Activated gamma-delta T cell treated with anti-CD3 and anti-CD28 coated beads, Interleukin-2, amount 50 U/mL, for 16 hours (primary cell): ENCODE measurements around the gene SLC2A13.
A peak's percentile ranks its signal among the peaks of the same experiment; 100 is the strongest.
"Not testable (repeated sequence)": the region's sequence is repeated elsewhere in the genome, so short reads cannot be mapped to it uniquely, and the experiment has no call there.

Experiments
- DNase-seq: peaks from one replicate; pipeline ENCODE4 v3.0.0-alpha.2; 2020; ENCODE audit warnings: low read depth

The SLC2A13 gene

DNA sequence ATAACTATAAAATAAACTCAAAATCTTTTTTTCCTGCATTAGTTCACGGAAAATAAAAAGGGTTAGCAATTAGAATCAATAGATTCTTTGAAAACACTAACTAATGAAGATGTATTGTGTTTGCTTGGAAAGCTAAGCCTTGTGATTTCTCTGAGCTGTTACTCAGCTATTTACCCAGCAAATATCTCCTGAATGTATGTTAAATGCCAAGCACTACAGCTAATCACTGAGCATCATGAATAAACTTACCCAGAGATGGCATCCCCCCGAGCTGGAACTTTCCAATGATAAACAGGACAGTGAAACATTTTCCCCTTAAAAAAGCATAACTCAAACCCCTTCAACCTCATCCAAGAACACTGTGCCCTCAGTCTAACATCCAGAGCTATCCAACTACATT lies 71.2 kb downstream of the SLC2A13 start:
- no peak for DNase-seq

DNA sequence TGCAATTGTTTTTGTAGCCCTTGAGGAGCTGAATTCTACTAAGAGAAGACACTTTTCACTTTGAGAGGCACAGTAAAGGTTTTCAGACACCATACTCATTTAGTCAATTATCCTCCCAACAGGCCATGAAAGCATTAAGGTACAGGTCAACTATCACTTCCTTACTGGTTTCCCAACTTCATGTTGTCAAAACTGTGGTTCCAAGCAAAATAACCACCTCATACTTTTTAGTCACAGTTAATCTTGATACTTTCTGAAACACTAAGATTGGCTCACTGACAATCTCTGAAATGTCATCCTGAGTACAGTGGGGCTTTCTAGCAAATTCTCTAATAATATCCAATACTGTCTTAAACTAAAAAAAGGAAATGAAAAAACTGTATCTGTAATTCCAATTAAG lies 71.7 kb downstream of the SLC2A13 start:
- no peak for DNase-seq

DNA sequence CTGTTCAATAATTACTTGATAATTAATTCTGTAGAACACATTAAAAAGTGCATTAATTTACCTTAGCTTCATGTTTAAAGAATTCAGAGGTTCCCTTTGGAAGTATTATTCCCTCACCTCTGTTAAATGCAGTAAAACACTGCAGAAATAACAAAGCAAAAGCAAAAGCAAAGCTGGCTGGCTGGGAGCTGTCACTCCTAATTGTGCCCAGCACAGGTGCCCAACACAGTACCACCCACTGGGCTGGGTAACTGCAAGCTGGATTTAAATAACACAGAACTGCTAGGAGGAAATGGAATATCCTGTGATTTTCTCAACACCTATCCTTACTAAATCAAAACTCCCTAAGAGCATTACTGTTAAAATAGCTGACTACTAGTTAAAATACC lies 72.6 kb downstream of the SLC2A13 start:
- no peak for DNase-seq

DNA sequence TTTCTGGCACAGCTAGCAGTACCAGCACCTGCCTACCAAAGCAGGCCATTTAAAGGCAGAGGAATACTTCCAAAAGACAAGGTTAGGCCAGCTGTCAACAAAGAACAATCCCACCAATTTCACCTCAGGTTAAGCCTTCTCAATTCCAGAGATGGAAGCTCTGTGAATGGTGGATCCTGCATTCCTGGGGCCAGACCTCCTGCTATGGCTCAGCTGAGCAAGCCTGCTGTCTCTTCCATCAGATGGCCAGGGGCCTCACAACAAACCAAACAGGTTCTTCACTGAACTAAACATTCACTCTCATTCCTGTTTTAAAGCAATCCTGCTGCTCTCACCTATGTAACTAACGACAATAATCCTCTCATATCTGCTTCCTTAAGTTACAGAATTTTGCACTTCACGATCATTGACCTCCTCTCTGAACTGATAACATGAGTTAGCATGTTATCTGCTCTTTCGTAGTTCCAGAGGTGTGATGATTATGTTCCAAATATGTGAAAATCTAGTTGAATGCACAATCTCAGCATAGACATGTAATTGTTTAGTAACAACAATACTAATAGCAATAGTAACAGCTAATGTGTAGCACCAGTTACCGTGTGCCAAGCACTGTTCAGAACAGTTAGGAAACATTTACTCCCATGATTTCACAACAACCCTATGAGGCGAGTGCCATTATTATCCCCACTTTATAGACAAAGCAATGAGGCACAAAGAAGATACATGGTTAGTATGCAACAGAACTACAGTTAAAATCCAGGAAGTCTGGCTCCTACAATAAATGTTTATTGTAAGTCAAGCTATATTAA lies 73.2 kb downstream of the SLC2A13 start:
- DNase-seq = no peak

DNA sequence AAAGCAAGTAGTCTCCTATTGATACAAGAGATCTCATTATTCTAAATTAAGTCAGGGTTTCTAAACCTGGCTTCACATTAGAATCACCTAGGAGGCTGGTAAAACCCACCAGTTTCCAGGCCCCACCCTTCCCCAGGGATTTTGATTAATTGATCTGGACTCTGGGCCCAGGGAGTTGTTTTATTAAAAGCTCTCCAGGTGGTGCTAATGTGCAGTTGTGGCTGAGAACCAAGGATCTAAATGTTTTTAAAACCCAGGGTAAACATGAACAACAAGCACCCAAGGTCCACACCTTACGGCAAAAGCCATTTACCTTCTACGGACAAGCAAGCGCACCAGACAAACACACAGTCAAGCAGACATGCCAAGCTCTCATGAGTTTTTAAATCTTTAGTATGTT lies 73.9 kb downstream of the SLC2A13 start:
- no peak for DNase-seq

DNA sequence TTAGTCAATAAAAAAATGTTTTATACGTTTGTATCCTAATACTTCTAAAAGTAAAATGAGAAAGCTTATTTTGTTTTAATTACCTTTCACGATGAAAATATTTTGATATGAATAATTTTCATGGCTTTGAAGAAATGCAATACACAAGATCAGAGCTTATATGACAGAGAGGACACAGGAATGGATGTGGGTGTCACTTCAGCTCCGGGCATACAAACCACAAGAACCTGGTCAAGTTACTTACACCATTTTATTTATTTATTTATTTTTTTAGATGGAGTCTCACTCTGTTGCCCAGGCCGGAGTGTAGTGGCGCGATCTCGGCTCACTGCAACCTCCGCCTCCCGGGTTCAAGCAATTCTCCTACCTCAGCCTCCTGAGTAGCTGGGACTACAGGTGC lies 74.9 kb downstream of the SLC2A13 start:
- DNase-seq = not testable (repeated sequence)

DNA sequence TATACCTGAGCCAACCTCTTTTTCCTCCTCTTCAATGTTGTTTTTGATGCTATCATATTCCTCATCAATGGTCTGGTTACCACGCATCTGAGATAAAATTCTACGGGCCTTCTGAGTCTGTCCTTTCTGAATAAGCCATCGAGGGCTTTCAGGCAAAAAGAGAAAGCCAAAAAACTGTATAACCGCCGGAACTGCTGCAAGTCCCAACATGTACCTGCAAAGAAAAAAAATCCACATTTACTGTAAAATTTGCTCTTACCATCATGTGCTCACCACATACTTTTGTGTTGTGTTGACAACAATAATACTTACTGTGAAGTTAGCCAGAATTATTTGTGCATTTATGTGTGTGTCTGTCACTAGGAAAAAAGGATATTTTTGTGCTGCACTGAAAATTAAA lies 77.6 kb downstream of the SLC2A13 start:
- DNase-seq = no peak

DNA sequence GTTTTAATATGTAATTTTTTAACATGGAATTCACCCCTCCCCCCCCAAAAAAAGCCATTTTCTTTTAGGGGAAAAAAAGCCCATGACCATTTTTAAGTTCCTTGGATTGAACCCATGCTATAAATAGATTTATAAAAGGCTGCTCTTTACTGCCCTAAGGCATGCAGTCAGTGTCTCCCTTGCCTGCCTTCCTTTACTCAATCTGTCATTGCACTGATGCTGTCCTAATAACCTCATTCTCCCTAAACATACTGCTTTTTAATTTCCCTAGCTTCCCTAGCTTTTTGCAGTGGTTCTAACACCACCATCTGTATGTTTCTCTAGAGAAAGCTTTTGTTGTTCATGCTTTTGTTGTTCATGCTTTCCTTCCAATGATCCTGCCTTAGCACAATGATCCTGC lies 83.0 kb downstream of the SLC2A13 start:
- DNase-seq = no peak

DNA sequence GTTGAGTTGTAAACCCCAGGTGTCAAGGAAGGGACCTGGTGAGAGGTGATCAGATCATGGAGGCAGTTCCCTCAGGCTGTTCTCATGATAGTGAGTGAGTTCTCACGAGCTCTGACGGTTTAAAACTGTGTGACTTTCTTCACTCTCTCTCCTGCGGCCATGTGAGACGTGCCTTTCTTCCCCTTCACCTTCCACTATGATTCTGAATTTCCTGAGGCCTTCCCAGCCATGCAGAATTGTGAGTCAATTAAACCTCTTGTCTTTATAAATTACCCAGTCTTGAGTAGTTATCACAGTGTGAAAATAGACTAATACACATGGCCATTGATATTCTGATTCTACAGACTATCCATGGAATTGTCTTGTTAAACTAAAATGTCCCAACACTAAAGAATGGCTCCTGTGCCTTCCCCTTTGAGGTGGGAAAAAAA lies 85.6 kb downstream of the SLC2A13 start:
- DNase-seq = no peak

DNA sequence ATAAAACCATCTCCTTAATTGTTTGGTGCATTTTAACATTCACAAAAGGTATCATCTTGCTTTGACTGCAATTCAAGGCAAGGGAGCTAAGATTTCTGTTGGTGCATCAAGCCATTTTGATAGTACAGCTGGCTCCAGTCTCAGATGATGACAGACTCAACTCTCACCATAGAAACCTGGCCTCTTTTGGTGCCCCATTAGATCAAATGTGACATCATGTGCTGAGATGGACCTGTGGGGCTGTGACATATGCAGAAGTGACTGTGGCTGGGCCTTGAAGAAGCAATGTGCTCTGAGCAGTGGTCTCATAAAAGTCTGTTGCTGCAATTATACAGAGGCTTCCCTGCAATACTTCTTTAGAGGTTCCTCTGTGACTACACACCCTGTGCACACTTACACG lies 88.4 kb downstream of the SLC2A13 start:
- DNase-seq = no peak

DNA sequence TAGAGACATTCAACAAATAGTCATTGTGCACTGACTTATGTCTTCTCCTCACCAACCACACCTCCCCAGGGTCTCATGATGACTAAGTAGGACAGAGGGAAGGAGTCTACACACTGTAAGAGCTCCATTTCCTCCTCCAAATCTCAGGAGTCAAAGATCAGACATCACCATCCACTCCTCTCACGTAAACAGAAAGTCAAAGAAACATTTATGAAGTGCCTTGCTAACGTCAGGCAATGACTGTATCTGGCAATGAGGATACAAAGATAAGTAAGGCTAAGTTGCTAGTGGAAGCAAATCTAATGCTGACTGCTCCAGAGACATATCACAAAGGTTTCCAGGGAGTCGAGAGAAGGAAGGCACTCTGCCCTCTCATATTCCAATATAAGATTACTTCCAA lies 88.9 kb downstream of the SLC2A13 start:
- no peak for DNase-seq

DNA sequence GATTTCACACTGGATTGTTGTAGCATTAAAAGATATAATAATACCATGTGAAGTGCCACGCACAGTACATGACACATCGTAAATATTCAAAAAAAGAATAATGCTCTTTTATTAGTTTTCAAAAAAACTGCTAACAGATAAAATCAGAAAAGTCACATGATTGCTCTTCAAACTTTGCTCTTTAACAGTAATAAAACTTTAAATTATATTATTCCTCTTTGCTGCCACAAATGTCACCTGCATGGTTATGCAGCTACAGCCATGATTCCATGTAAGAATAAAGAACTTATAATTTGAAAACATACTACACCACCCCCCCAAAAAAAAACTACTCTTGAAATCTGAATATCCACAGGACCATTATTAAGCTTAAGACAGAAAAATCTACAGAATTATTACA lies 90.0 kb downstream of the SLC2A13 start:
- DNase-seq = no peak

DNA sequence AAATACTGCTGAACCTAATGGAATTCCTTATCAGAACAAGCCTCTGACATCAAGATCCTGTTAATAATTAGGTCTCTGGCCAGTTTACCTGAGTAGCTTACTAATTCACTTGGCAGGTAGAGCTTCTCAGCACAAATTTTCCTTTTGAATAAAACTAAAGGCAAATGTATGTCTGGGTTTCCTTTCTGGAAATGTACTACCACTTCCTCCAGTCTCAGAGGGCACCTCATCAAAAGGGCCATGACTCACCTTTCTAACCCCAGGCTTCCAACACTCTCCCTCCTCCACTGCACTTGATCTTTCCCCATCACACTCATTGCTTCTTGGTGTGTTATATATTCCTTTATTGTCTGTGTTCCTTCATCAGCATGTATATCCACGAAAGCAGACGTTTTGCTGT lies 90.5 kb downstream of the SLC2A13 start:
- DNase-seq = no peak

DNA sequence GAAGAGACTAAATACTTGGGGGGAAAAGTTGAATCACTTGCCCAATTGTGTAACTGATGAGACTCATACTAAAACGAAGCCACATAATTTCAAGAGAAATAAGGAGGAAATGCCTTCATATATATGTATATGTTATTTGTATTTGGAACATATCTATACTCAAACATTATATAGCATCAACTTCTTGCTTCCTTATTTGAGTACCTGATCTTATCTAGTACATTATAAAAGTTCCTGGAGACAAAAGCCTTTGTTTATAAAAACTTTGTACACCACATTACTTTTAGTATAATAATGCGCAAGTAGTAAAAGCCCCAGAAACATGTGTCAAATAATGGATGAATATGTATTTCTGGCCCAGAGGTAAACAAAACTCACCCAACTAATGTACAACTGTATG lies 92.0 kb downstream of the SLC2A13 start:
- no peak for DNase-seq

DNA sequence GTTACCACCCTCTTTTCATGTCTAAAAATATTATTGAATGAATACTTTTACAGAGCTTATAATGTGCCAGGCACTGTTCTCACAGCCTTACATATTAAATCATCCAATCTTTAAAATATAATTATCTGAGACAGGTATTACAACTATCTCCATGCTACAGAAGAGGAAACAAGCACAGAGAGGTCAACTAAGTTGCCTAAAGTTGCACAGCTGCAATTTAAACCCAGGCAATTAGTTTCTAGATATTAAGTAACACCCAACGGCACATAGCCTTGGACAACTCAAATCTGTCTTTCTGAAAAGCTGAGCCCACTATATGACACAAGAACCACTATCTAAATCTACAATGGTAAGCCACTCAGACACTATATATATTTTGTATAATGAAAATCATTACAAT lies 92.6 kb downstream of the SLC2A13 start:
- no peak for DNase-seq

DNA sequence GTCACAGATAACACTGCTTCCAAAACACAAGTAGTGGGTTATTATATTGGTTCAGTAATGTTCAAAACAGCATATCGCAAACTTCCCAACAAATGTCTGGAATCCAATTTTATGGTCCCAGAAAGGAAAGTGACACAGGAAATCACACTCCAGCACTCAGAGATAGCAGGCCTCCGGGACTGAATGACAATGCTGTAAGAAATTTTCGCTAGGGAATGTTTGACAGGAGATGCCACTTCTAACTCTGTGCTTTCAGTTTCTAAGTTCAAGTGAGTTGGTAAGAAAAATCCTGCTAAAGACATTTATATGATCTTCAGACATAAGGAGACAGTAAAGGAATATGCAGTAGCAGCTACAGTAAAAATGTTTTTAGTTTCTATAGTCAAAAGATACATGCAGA lies 93.2 kb downstream of the SLC2A13 start:
- DNase-seq = no peak

DNA sequence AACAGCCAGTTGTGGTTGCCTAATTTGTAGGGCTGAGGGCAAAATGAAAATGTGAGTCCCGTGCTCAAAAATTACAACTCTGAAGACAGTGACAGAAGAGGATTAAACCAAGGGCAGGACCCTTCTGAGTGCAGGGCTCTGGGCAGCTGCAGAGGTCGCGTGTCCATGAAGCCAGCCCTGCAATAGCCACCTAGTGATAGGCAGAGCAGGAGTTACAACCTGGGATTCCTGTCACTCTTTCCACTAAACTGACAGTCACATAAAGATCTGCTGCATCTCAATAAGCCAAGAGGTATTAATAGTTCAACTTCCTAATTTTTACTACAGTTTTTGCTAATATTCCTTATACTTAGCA lies 94.1 kb downstream of the SLC2A13 start:
- DNase-seq = no peak

DNA sequence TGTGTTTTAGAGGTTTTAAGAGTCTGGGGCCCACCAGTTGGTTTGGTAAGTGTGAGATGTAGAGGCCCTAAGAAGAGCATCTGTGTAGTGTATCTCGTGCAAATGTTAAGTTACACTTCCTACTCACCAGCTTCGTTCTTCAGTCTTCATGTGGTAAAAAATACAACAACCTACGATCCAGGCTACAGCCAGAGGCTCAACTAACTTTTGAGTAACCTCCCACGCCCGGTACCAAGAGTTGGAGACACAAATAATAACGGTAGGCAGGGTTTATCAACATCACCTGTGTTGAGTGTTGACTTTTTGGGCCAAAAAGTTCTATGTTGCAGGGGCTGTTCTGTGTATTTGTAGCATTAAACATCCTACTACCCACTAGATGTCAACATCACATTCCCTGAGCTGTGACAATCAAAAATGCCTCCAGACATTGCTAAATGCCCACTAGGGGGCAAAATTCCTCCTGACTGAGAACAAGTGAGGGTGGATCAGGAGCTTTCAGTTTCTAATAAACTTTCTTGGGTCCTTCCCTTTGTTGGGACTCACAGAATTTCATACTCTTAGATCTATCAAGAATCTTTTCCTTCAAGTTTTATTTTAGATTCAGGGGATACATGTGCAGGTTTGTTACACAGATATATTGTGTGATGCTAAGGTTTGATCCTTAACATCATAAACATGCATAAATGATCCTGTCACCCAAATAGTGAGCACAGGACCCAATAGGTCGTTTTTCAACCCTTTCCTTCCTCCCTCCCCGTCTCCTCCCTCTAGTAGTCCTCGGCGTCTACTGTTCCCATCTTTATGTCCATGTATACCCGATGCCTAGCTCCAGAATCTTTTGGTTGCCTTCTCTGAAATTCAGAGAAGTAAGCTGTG lies 94.7 kb downstream of the SLC2A13 start:
- peak; percentile 42 for DNase-seq

DNA sequence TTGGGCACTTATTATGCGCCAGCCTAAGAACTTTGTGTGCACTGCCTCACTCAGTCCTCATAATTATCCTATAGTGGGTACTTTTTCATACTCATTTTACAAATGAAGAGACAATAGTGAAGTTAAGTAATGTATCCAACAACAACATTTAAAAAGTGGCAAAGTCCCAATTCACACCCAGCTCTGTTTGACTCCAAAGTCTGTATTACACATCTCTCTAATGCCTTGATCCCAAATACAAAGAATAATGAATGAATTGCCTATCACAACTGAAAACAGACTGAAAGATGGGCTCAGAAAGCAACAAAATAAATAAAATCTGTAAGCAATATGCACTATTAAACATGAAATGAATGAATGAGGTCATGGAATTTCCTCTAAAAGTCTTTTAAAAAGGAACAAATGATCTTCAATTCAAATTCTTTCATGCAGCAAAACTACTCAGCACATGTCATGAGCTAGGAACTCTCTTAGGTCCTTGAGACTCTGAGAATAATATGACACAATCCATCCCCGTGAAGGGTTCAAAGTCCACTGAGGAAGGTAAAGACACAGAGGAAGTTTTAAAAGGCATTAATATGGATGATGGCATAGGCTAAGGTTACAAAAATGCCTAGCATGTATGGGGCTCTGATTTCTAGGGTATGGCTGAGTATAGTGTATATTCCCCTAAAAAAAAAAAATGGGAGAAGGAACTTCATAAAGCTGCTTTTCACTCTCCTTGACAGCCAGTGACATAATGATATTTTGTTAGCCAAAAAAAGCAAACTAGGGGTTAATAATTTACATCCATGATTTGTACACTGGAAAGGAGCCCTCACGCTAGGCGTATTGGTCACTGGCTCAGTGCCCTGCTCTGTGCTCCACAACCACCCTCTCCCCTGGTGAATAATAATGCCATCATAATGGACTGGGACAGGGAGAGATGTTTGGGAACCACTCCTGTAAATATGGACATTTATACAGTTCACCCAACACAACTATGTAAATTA lies 103.4 kb downstream of the SLC2A13 start:
- DNase-seq = no peak

DNA sequence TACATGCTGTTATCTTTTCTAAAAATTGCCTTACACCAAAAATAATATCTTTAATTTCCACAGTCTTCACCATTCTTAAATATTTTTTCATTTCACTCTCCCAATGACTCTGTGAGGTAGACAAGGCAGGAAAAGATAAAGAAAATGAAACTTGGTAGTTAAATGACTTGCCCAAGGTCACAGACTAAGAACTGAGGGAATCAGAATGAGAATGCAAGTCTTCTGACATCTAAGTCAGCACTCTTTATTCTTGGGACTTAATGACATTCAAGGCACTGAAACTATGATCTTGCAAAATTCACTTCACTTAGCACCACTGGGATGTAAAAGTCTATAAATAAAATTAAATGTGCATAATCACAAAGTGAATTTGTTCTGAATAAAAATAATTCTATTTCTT lies 104.5 kb downstream of the SLC2A13 start:
- DNase-seq = no peak

DNA sequence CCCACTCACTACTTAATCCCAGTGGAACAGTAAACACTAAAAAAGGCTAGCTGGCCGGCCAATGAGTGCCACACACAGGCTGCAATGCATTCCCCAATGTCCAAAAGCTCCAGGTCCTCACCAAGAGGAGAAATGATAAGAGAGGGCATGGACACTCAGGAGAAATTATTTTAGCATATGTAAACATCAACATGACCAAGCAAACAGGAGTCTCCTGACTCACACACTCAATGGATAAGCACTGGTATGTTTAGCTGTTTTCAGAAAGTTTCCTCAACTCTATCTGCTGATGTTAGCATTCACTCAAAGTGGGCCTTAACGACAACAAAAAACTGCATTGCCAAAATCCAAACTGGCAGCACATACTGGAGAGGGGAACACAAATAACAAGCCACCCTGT lies 105.0 kb downstream of the SLC2A13 start:
- no peak for DNase-seq

DNA sequence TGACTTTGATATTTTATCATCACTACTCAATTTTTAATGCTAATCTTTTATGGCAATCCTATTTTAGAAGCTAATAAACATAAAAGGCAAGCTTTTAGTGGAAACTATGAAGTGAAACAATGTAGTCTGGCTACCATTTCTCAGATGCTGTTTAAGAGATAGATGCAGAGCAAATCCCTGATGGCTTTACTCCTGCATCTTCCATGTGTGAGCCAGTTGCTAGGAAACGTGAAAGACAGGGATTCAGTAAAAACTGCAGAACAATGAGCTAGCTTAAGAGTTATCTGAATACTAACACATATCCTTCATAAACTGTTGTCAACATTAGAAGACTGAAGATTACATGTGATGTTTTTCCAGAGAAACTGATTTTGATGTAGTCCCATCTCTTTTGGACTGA lies 112.6 kb downstream of the SLC2A13 start:
- DNase-seq = no peak
